ENCODE data around the gene USH2A.

USH2A gene

GRCh38 chr1:216111842-216112241 lies 311.4 kb downstream of the USH2A start:
- DNase-seq, result no peak

GRCh38 chr1:216095400-216095799 lies 327.8 kb downstream of the USH2A start:
- DNase-seq, result no peak

- no peak for DNase-seq
Measured at GRCh38 chr1:216090556-216090955, 332.7 kb downstream of the USH2A start.

- DNase-seq, result no peak
Measured at GRCh38 chr1:216086678-216087077, 336.6 kb downstream of the USH2A start.

- no peak for DNase-seq
Measured at GRCh38 chr1:216081445-216081844, 341.8 kb downstream of the USH2A start.

- DNase-seq, result no peak
Measured at GRCh38 chr1:216076751-216077150, 346.5 kb downstream of the USH2A start.

- DNase-seq, result no peak
Measured at GRCh38 chr1:216075339-216075738, 347.9 kb downstream of the USH2A start.

- no peak for DNase-seq
Measured at GRCh38 chr1:216073793-216074595, 349.3 kb downstream of the USH2A start.

GRCh38 chr1:216071262-216071661 lies 352.0 kb downstream of the USH2A start:
- DNase-seq, result no peak

GRCh38 chr1:216064643-216065042 lies 358.6 kb downstream of the USH2A start:
- no peak for DNase-seq

GRCh38 chr1:216057947-216058346 lies 365.3 kb downstream of the USH2A start:
- no peak for DNase-seq

- DNase-seq, result no peak
Measured at GRCh38 chr1:216057063-216057462, 366.2 kb downstream of the USH2A start.

- no peak for DNase-seq
Measured at GRCh38 chr1:216055004-216055403, 368.2 kb downstream of the USH2A start.

- DNase-seq, result no peak
Measured at GRCh38 chr1:216054600-216054999, 368.6 kb downstream of the USH2A start.

GRCh38 chr1:216051071-216051470 lies 372.2 kb downstream of the USH2A start:
- no peak for DNase-seq

- DNase-seq, result no peak
Measured at GRCh38 chr1:216049741-216050430, 373.4 kb downstream of the USH2A start.

- no peak for DNase-seq
Measured at GRCh38 chr1:216047811-216048572, 375.3 kb downstream of the USH2A start.

GRCh38 chr1:216046336-216046735 lies 376.9 kb downstream of the USH2A start:
- DNase-seq, result no peak

GRCh38 chr1:216045400-216045799 lies 377.8 kb downstream of the USH2A start:
- no peak for DNase-seq

GRCh38 chr1:216044538-216044937 lies 378.7 kb downstream of the USH2A start:
- DNase-seq, result no peak

GRCh38 chr1:216034506-216034905 lies 388.7 kb downstream of the USH2A start:
- no peak for DNase-seq

- no peak for DNase-seq
Measured at GRCh38 chr1:216032961-216033614, 390.2 kb downstream of the USH2A start.

GRCh38 chr1:216032284-216032683 lies 391.0 kb downstream of the USH2A start:
- no peak for DNase-seq
